Progenitor cell of endocrine pancreas (in vitro differentiated cells): Measurements from ENCODE around the gene PALLD. TPM values are rescaled to one million over a fixed set of nuclear protein-coding genes. Genes with fewer than 3 reads are reported as not detected.
"Not testable (repeated sequence)": the region's sequence is repeated elsewhere in the genome, so short reads cannot be mapped to it uniquely, and the experiment has no call there.

Source experiments
- DNase-seq: peaks from one replicate; pipeline ENCODE4 v3.0.0; 2021; ENCODE audit warnings: low spot score; ENCODE audit not compliant: unreplicated experiment
- H3K27ac Mint-ChIP-seq: 2 replicates; pipeline ENCODE4 v1.8.0; 2021; ENCODE audit warnings: mild to moderate bottlenecking, moderate library complexity, mixed read lengths
- H3K27me3 Mint-ChIP-seq: 2 replicates; pipeline ENCODE4 v1.8.0; 2021; ENCODE audit warnings: mixed read lengths
- H3K36me3 Mint-ChIP-seq: 2 replicates; pipeline ENCODE4 v1.8.0; 2022; ENCODE audit warnings: mixed read lengths; ENCODE audit not compliant: insufficient read depth
- H3K4me1 Mint-ChIP-seq: 2 replicates; pipeline ENCODE4 v1.8.0; 2021; ENCODE audit warnings: low read depth, mixed read lengths
- H3K4me3 Mint-ChIP-seq: 2 replicates; pipeline ENCODE4 v1.8.0; 2021; ENCODE audit warnings: low read depth, mild to moderate bottlenecking, moderate library complexity, mixed read lengths
- H3K9me3 Mint-ChIP-seq: 2 replicates; pipeline ENCODE4 v1.8.0; 2021; ENCODE audit warnings: low read depth, mixed read lengths
- total RNA-seq: library from RNA; stranded (reverse); gene quantifications from 2 replicates; pipeline ENCODE4 v1.2.1, GENCODE V29; 2021
- TF ChIP-seq, protein P1 (sequence below): fragments of 200-600 bp; sonication (generic); IDR thresholded peaks from one replicate; pipeline ENCODE4 v1.5.0; 2021; ENCODE audit warnings: antibody characterized with exemption, mild to moderate bottlenecking; ENCODE audit not compliant: unreplicated experiment

PALLD gene
- total RNA-seq, 1 donor from 2014 or later: 43.2 TPM

DNA sequence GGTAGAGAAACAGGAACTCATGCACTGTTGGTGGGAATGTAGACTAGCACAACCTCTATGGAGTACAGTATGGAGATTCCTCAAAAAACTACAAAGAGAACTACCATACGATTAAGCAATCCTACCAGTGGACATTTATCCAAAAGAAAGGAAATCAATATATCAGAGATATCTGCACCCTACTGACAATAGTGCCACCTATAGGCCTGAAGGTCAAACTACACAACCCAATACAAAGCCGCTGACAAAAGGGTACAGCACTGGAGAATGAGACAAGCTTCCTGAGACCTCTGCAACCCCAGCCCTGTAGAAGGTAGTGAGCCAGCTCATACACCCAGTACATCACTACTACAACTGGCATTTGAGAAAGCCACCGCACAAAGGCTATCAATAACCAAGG lies 446.1 kb downstream of the PALLD start:
- Mint-ChIP-seq H3K4me3 (no peak overlapping the region), H3K27ac (no peak overlapping the region), H3K9me3 (peaks cover 53% of the 10 kb centered on the region), H3K27me3 (no peaks in the 10 kb centered on the region), H3K4me1 (no peaks in the 10 kb centered on the region), H3K36me3 (peaks cover 31% of the 10 kb centered on the region)
- TF ChIP-seq, protein P1, sequence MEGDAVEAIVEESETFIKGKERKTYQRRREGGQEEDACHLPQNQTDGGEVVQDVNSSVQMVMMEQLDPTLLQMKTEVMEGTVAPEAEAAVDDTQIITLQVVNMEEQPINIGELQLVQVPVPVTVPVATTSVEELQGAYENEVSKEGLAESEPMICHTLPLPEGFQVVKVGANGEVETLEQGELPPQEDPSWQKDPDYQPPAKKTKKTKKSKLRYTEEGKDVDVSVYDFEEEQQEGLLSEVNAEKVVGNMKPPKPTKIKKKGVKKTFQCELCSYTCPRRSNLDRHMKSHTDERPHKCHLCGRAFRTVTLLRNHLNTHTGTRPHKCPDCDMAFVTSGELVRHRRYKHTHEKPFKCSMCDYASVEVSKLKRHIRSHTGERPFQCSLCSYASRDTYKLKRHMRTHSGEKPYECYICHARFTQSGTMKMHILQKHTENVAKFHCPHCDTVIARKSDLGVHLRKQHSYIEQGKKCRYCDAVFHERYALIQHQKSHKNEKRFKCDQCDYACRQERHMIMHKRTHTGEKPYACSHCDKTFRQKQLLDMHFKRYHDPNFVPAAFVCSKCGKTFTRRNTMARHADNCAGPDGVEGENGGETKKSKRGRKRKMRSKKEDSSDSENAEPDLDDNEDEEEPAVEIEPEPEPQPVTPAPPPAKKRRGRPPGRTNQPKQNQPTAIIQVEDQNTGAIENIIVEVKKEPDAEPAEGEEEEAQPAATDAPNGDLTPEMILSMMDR: peak; percentile 40
- no peak for DNase-seq

DNA sequence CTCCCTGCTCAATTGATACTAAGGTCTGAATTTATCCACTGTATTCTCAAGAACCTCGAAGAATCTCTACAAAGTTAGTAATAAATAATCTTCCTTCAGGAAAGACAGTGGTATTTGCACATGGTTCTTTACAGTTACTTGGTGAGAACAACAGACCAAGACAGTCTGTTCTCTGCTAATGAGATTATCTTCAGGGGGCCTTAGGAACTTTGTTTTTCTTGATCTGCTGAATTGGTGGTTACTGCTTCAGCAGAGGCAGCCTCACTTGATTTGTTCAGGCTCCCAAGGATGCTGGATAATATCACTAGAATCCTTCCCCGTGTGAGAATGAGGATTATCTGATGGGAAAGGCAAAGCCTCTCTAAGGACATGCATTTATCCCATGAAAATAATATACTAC lies 448.4 kb downstream of the PALLD start:
- no peaks in the 10 kb centered on the region for H3K27me3 Mint-ChIP-seq
- DNase-seq: no peak
- TF ChIP-seq, protein P1: no peak
- H3K9me3 Mint-ChIP-seq: peaks cover 50% of the 10 kb centered on the region
- H3K27ac Mint-ChIP-seq: no peak overlapping the region
- peaks cover 23% of the 10 kb centered on the region for H3K36me3 Mint-ChIP-seq
- no peak overlapping the region for H3K4me3 Mint-ChIP-seq
- no peaks in the 10 kb centered on the region for H3K4me1 Mint-ChIP-seq

DNA sequence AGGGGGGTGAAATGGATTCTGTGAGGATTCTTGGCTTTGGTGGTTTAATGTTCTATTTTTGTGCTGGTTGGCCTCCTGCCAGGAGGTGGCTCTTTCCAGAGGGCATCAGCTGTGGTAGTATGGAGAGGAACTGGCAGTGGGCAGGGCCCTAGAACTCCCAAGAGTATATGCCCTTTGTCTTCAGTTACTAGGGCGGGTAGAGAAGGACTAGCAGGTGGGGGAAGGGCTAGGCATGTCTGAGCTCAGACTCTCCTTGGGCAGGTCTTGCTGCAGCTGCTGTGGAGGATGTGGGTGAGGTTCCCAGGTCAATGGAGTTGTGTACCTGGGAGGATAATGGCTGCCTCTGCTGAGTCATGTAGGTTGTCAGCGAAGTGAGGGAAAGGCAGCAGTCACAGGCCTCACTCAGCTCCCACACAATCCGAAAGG lies 456.0 kb downstream of the PALLD start:
- H3K27ac Mint-ChIP-seq, H3K4me1 Mint-ChIP-seq, DNase-seq, H3K27me3 Mint-ChIP-seq, H3K4me3 Mint-ChIP-seq: not testable (repeated sequence)
- Mint-ChIP-seq H3K36me3 (peaks cover 33% of the 10 kb centered on the region), H3K9me3 (peaks cover 44% of the 10 kb centered on the region)

DNA sequence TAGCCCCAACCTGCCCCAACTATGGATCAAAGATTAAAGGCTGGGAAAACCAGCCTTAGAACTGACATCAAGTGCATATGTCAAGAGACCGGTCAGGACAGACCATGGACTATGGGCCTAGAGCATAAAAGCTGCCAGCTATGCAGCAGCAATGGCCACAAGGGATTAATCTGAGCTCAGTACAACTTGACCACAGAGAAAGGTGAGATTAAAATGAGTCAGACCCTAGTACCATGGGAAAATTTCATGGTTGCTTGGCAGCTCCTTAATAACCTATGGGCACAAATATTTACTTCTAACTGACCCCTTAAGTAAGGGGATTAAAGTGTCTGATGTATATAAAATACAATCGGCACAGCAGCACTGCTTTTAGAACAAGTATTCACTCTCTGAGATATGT lies 458.8 kb downstream of the PALLD start:
- TF ChIP-seq, protein P1: no peak
- peaks cover 3% of the 10 kb centered on the region for H3K4me1 Mint-ChIP-seq
- peaks cover 30% of the 10 kb centered on the region for H3K36me3 Mint-ChIP-seq
- H3K27ac Mint-ChIP-seq: no peak overlapping the region
- H3K27me3 Mint-ChIP-seq: no peaks in the 10 kb centered on the region
- DNase-seq: no peak
- no peak overlapping the region for H3K4me3 Mint-ChIP-seq
- H3K9me3 Mint-ChIP-seq: peaks cover 27% of the 10 kb centered on the region

DNA sequence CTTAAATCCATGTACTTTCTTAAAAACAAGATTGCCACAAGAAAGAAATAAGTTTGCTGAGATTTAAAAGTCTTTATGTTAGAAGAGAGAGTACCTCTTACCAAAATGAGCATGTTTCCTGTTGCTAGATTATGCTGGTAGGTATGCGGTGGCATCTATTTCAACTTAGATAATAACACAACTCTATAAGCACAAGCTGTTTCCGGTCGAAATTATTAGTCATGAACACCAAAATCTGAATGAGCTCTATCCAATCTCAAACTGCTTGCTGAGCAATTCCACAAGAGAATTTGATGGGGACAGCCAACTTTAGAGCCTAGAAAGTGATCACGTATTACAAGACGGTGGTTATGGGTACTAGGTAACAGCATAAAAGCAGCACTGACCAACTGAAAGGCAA lies 463.9 kb downstream of the PALLD start:
- no peak overlapping the region for H3K4me3 Mint-ChIP-seq
- TF ChIP-seq, protein P1: no peak
- no peaks in the 10 kb centered on the region for H3K27me3 Mint-ChIP-seq
- no peaks in the 10 kb centered on the region for H3K4me1 Mint-ChIP-seq
- peaks cover 23% of the 10 kb centered on the region for H3K36me3 Mint-ChIP-seq
- DNase-seq: no peak
- peaks cover 11% of the 10 kb centered on the region for H3K9me3 Mint-ChIP-seq
- no peak overlapping the region for H3K27ac Mint-ChIP-seq

DNA sequence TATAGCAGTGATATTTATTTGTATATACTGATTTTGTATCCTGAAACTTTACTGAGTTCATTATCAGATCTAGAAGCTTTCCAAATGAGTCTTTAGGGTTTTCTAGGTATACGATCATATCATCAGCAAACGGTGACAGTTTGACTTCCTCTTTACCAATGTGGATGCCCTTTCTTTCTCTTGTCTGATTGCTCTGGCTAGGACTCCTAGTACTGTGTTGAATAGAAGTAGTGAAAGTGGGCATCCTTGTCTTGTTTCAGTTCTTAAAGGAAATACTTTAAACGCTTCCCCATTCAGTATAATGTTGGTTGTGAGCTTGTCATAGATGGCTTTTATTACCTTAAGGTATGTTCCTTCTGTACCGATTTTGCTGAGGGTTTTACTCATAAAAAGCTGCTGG lies 475.7 kb downstream of the PALLD start:
- H3K36me3 Mint-ChIP-seq: peaks cover 24% of the 10 kb centered on the region
- H3K4me1 Mint-ChIP-seq: no peaks in the 10 kb centered on the region
- TF ChIP-seq, protein P1: no peak
- no peak overlapping the region for H3K4me3 Mint-ChIP-seq
- DNase-seq: no peak
- H3K27ac Mint-ChIP-seq: no peak overlapping the region
- no peaks in the 10 kb centered on the region for H3K27me3 Mint-ChIP-seq
- H3K9me3 Mint-ChIP-seq: peaks cover 40% of the 10 kb centered on the region
